NCI-H128 (cell line): Measurements from ENCODE around the gene PLCD1.

Source experiments
- DNase-seq: peaks from one replicate; lab custom pipeline; 2025; ENCODE audit not compliant: unreplicated experiment; lab: John Stamatoyannopoulos, UW

The PLCD1 gene

GRCh38 chr3:38017445-38018295 lies 11.8 kb downstream of the PLCD1 start:
- no peak for DNase-seq

- DNase-seq = no peak
Measured at GRCh38 chr3:38016847-38017444, 12.5 kb downstream of the PLCD1 start.

- DNase-seq = no peak
Measured at GRCh38 chr3:38016410-38016809, 13.0 kb downstream of the PLCD1 start.

- no peak for DNase-seq
Measured at GRCh38 chr3:38015984-38016383, 13.5 kb downstream of the PLCD1 start.

GRCh38 chr3:38015485-38015884 lies 14.0 kb downstream of the PLCD1 start:
- DNase-seq = no peak

- DNase-seq = no peak
Measured at GRCh38 chr3:38011111-38011510, 18.3 kb downstream of the PLCD1 start.

GRCh38 chr3:38009807-38010591 lies 19.4 kb downstream of the PLCD1 start:
- no peak for DNase-seq

- no peak for DNase-seq
Measured at GRCh38 chr3:38008971-38009580, 20.4 kb downstream of the PLCD1 start.

- no peak for DNase-seq
Measured at GRCh38 chr3:38008191-38008701, 21.2 kb downstream of the PLCD1 start.

GRCh38 chr3:38007754-38008090 lies 21.7 kb downstream of the PLCD1 start:
- no peak for DNase-seq

- no peak for DNase-seq
Measured at GRCh38 chr3:38006445-38006995, 22.9 kb downstream of the PLCD1 start.

GRCh38 chr3:38006031-38006430 lies 23.4 kb downstream of the PLCD1 start:
- DNase-seq = no peak

- DNase-seq = no peak
Measured at GRCh38 chr3:38005076-38006020, 24.1 kb downstream of the PLCD1 start.

GRCh38 chr3:38004415-38005075 lies 24.9 kb downstream of the PLCD1 start:
- DNase-seq = peak; percentile 21

- DNase-seq = no peak
Measured at GRCh38 chr3:38003817-38004414, 25.5 kb downstream of the PLCD1 start.

GRCh38 chr3:38003371-38003816 lies 26.0 kb downstream of the PLCD1 start:
- DNase-seq = no peak

- DNase-seq = no peak
Measured at GRCh38 chr3:38002940-38003339, 26.5 kb downstream of the PLCD1 start.

- DNase-seq = no peak
Measured at GRCh38 chr3:38002291-38002876, 27.1 kb downstream of the PLCD1 start.
